T-helper 1 cell treated with Interleukin-12 subunit alpha and Interleukin-12 subunit beta and Interleukin-4 antibody, amounts not matched to agents 30 ng/mL and 1 ng/mL, for 36 hours (primary cell): Measurements from ENCODE around the gene NAV2. TPM values are rescaled to one million over a fixed set of nuclear protein-coding genes. Genes with fewer than 3 reads are reported as not detected.

ENCODE experiments used
- intact Hi-C: fragments of 100-400 bp; cut with micrococcal nuclease; formaldehyde crosslinking; loops from one replicate; pipeline ENCODE4 v1.15.1; 2024
- total RNA-seq: library from RNA; stranded (reverse); gene quantifications from 2 replicates; pipeline ENCODE4 v1.2.3, GENCODE V29; 2022

Gene NAV2
- total RNA-seq, 1 donor from 2014 or later = 0.29 TPM

DNA sequence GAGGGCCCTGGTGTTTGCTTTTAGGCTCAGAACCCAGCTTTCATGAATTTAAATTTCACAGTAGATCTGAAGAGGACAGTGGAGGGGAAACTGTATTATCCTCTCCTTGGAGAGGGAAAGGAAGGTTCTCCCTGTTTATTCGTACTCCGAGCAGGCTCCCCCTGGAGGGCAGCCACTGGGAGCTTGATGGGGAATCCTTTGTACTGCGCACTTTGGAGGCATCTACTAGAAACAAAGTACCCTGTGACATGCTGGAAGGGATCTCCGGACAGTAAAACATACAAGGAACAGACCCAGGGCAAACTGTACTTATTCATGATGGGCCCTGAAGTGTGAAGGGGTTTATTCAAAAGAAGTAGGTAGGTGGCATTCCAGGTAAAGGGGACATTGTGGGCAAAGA is 27.2 kb downstream of the NAV2 start:
- intact Hi-C loops = loop anchor here (5.0 kb wide), 1 partner anchor 53 kb away; no protein-coding TSS in a partner anchor

- intact Hi-C loops = loop anchor here (5.0 kb wide), 1 partner anchor 53 kb away; no protein-coding TSS in a partner anchor
Observed at GRCh38 chr11:19740586-19740985, 27.9 kb downstream of the NAV2 start.

GRCh38 chr11:19742588-19743292 is 30.1 kb downstream of the NAV2 start:
- intact Hi-C loops = loop anchor here (1.0 to 5.0 kb wide), 6 partner anchors 18 to 671 kb away; no protein-coding TSS in a partner anchor

DNA sequence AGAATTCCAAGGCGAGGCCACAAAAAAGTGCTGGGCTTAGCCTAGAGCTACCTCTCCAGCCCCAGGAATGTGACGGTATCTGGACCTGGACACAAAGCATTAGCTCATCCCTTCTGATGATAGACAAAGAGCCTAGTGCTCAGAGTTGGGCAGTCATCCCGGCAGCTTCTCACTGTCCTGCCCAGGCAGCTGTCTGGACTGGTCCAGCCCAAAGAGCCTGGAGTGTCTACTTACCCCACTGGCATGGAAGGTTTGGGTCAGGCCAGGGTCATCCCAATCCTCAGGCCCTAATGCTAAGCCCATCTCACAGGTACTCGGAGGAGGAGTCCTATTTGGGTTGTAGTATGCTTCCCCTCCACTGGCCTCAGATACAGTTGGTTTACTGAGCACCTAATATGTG is 31.0 kb downstream of the NAV2 start:
- intact Hi-C loops = loop anchor here (5.0 kb wide), 1 partner anchor 56 kb away; no protein-coding TSS in a partner anchor

GRCh38 chr11:19744130-19744529 is 31.5 kb downstream of the NAV2 start:
- intact Hi-C loops = loop anchor here (5.0 kb wide), 1 partner anchor 57 kb away; no protein-coding TSS in a partner anchor

- intact Hi-C loops = no loop called here
Observed at GRCh38 chr11:19746086-19746485, 33.4 kb downstream of the NAV2 start.

GRCh38 chr11:19747634-19748033 is 35.0 kb downstream of the NAV2 start:
- intact Hi-C loops = no loop called here

DNA sequence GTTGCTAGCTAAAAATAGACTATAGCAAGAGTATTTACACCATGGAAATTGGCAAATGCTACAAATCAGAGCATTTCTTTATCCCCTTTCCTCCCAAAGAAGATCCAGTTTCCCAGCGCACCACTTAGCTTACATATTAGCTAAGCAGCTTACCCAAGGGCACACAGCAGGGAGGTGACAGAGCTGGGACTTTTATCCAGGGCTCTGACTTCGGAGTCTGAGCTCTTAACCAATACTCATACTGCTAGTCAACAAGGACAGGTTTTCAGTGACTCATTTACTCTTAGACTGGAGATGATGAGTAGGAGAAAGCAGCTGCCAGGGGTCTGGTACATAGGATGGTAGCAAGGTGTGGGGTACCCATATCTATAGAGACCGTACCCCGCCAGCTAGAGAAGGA is 38.4 kb downstream of the NAV2 start:
- intact Hi-C loops = no loop called here

- intact Hi-C loops = no loop called here
Observed at GRCh38 chr11:19753451-19754106, 40.9 kb downstream of the NAV2 start.

- intact Hi-C loops = no loop called here
Observed at GRCh38 chr11:19756675-19757475, 44.2 kb downstream of the NAV2 start.

DNA sequence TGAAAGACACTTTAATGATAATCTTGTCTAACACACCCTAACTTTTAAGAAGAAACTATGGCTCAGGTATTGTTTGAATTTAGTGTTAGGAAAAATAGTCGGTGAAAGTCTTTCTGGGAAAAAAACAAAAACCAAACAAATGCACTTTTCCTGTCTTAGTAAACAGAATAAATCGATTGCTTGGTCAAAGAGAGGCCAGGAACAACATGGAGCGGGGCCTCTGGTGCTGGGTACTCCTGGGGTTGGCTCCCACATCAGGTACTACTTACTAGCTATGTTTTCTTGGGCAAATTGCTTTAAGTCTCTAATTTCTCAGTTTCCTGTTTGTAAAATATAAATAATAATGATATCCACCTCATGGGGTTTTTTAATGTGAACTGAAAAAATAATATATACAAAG is 46.8 kb downstream of the NAV2 start:
- intact Hi-C loops = no loop called here

- intact Hi-C loops = no loop called here
Observed at GRCh38 chr11:19762266-19762665, 49.6 kb downstream of the NAV2 start.

GRCh38 chr11:19763330-19763729 is 50.7 kb downstream of the NAV2 start:
- intact Hi-C loops = no loop called here

DNA sequence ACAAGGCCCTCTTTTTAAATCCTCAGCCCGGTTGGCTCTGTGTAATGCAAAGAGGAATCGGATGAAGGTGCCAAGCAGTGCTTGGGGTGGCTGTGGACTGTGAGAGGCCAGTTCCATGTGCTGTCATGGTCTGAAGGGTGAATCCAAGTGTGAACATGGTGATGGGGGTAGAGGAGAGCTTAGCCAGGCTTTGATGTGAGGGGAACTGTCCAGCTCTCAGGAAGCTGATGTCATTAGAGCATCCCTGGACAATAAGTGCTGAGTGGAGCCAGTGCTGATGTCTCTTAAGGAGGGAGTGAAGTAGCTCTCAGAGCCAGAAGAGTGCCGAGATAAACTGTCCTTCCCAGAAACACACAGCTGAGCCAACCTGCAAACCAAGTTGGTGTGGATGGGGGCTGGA is 53.6 kb downstream of the NAV2 start:
- intact Hi-C loops = no loop called here

- intact Hi-C loops = no loop called here
Observed at GRCh38 chr11:19766810-19767209, 54.2 kb downstream of the NAV2 start.

- intact Hi-C loops = no loop called here
Observed at GRCh38 chr11:19767627-19768151, 55.1 kb downstream of the NAV2 start.

DNA sequence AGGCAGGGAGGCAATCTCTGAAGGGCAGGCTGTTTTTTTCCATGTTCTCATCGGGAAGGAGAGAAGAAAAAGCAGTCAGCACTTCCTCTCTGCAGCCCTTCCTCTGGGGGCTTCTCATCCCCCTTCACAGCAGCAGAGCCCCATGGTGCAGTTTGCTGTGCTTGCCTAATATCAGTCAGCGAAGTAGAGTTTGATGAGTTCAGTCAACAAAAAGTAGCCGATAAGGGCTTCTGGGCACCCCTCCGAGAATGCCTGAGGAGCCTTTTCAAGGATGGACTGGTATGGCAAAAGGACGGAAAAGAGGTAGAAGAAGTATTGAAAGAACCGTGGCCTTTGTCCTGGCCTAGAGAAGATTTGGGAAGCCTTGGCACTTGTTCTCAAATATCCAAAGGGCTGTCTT is 55.6 kb downstream of the NAV2 start:
- intact Hi-C loops = no loop called here

DNA sequence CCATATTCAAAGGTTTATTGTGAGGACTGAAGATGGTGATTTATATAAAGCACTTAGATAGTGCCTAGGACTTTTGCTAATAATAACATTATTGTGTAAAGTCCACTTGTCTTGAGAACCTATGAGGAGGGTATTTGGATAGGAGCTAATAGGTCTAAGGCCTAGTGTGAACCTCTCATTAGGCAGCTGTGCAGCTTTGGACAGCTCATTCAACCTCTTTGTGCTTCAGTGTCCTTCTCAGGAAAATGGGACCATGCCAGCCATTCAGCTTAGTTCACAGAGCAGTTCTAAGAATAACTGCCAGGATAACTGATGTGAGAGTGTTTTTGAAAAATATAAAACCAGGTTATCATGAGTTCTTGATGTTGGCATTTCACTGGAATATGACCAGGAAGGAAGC is 56.2 kb downstream of the NAV2 start:
- intact Hi-C loops = no loop called here

GRCh38 chr11:19769820-19770219 is 57.2 kb downstream of the NAV2 start:
- intact Hi-C loops = no loop called here

- intact Hi-C loops = no loop called here
Observed at GRCh38 chr11:19770277-19770676, 57.6 kb downstream of the NAV2 start.

GRCh38 chr11:19771463-19771862 is 58.8 kb downstream of the NAV2 start:
- intact Hi-C loops = no loop called here

DNA sequence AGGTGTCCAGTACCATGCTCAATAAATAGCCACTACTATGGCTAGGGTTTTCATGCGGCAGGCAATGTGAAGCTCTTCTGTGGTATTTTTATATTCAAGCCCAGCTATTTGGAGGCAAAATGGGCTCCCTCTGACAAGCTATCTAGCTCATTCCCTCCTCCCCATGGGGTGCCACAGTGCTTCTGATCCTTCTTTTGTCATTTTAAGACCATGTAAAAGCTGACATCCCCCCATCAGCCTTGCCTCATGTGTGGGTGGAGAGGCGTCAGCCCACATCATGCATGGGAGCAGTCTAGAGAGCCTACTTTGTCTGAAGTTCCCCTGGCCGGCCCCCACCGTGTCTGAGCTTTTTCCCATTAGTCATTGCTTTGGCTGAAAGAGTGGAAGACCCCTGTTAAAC is 59.8 kb downstream of the NAV2 start:
- intact Hi-C loops = no loop called here
